Stomach smooth muscle (tissue), 2 donors: ENCODE data around the gene DHX30.
A peak's percentile ranks its signal among the peaks of the same experiment; 100 is the strongest.

Experiments used
- H3K27ac ChIP-seq: one replicate; pipeline ENCODE4 v1.7.0; 2013; ENCODE audit warnings: mild to moderate bottlenecking, low read length, inconsistent platforms
- H3K27me3 ChIP-seq, 2 donors: one replicate each; pipeline ENCODE4 v1.7.0; 2013; ENCODE audit warnings: low read length in 2 of 2; ENCODE audit not compliant: insufficient read depth in 2 of 2, control insufficient read depth in 1 of 2
- H3K36me3 ChIP-seq, 2 donors: one replicate each; pipeline ENCODE4 v1.7.0; 2013; ENCODE audit warnings: low read length in 2 of 2; ENCODE audit not compliant: control insufficient read depth in 2 of 2, insufficient read depth in 2 of 2
- H3K4me1 ChIP-seq: one replicate; pipeline ENCODE4 v1.7.0; 2013; ENCODE audit warnings: low read length; ENCODE audit not compliant: control insufficient read depth, insufficient read depth
- H3K4me3 ChIP-seq, 2 donors: one replicate each; pipeline ENCODE4 v1.7.0; 2013; ENCODE audit warnings: low read length in 2 of 2
- H3K9ac ChIP-seq, 2 donors: one replicate each; pipeline ENCODE4 v1.7.0; 2013; ENCODE audit warnings: low read length in 2 of 2, mild to moderate bottlenecking in 1 of 2
- H3K9me3 ChIP-seq, 2 donors: one replicate each; pipeline ENCODE4 v1.7.0; 2013; ENCODE audit warnings: low read length in 2 of 2; ENCODE audit not compliant: control insufficient read depth in 2 of 2
- donor health status: healthy.
- donor health status: Pancreatic carcinoma.

Gene DHX30

DNA sequence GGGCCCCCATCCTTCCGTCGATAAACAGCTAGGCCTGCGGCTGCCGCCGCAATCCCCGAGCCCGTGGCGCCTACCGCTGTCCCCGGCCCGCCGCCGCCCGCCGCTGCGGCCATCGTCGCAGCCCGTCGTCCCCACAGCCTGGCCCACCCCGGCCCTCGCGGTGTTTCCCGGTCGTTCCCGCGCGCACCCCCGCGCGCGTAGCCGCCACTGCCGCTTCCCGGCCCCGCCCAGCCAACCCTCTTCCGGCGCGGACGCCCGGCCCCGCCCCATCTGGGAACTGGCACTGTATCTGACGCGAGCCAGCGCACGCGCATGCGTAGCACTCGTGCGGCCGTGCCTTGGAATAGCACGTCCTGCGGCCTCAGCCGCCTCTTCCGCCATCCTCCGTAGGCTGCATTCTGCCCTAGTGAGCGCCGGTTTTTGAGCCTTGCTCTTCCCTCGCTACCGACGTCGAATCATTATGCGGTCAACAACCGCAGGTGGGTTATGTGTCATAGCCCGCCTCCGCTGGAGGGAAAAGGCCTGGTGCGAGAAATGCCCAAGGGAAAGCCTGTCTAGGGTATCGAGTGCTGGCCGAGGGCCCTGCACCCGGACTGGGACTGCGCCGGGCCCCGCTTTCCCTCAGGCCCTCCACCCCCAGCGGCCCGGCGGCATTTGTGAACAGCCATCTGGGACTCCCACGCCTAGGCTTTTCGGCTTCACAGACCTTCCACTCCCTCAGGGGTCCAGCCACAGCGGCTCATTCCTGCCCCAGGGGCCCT lies 21.1 kb upstream of the DHX30 start, which contains the start of gene SMARCC1:
Gene SMARCC1 (minus strand): TSS at position 209 of the 761 bp plus-strand sequence. CDS start 96 bp downstream, at position 113.
- peak within 1 kb of the TSS; percentile 97 to 98 for H3K9ac ChIP-seq
- H3K36me3 ChIP-seq: no peaks in the 10 kb centered on the region
- peak within 1 kb of the TSS; percentile 93 to 95 for H3K4me3 ChIP-seq
- H3K4me1 ChIP-seq: peaks cover 22% of the 10 kb centered on the region
- H3K27ac ChIP-seq: peak within 1 kb of the TSS; percentile 95
- no peaks in the 10 kb centered on the region for H3K27me3 ChIP-seq
- no peaks in the 10 kb centered on the region for H3K9me3 ChIP-seq

- Histone ChIP-seq H3K27ac (peak overlapping the region; percentile 95), H3K36me3 (no peaks in the 10 kb centered on the region), H3K9ac (peak overlapping the region; percentile 97 to 98), H3K4me1 (peaks cover 22% of the 10 kb centered on the region), H3K27me3 (no peaks in the 10 kb centered on the region), H3K9me3 (no peaks in the 10 kb centered on the region), H3K4me3 (peak overlapping the region; percentile 93 to 95)
Measured at GRCh38 chr3:47782446-47783308, 20.3 kb upstream of the DHX30 start.

GRCh38 chr3:47783673-47784072 lies 19.3 kb upstream of the DHX30 start:
- no peak overlapping the region for H3K9ac ChIP-seq
- no peak overlapping the region for H3K4me3 ChIP-seq
- H3K9me3 ChIP-seq: no peaks in the 10 kb centered on the region
- no peak overlapping the region for H3K27ac ChIP-seq
- H3K27me3 ChIP-seq: no peaks in the 10 kb centered on the region
- no peaks in the 10 kb centered on the region for H3K36me3 ChIP-seq
- H3K4me1 ChIP-seq: peaks cover 19% of the 10 kb centered on the region

GRCh38 chr3:47791193-47791855 lies 11.6 kb upstream of the DHX30 start:
- Histone ChIP-seq H3K4me1 (peaks cover 2% of the 10 kb centered on the region), H3K27ac (no peak overlapping the region), H3K27me3 (no peaks in the 10 kb centered on the region), H3K4me3 (no peak overlapping the region), H3K9me3 (no peaks in the 10 kb centered on the region), H3K36me3 (no peaks in the 10 kb centered on the region), H3K9ac (no peak overlapping the region)

DNA sequence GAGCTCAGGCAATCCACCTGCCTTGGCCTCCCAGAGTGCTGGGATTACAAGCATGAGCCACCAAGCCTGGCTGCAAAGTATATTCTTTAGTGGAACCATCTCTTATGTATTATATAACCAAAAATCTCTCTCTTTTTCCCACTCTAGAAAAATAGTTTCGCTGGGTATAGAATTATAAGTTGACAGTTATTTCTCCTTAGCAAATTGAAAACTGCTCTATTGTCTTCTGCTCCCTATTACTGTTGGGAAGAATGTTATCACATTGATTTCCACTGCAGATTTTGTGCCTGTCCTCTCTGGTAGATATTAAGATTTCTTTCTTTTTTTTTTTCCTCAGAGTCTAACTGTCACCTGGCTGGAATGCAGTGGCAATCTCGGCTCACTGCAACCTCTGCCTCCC lies 10.2 kb upstream of the DHX30 start:
- no peaks in the 10 kb centered on the region for H3K36me3 ChIP-seq
- H3K27ac ChIP-seq: no peak overlapping the region
- no peaks in the 10 kb centered on the region for H3K9me3 ChIP-seq
- peaks cover 2% of the 10 kb centered on the region for H3K4me1 ChIP-seq
- no peaks in the 10 kb centered on the region for H3K27me3 ChIP-seq
- H3K4me3 ChIP-seq: no peak overlapping the region
- H3K9ac ChIP-seq: no peak overlapping the region

- no peak overlapping the region for H3K27ac ChIP-seq
- H3K9ac ChIP-seq: no peak overlapping the region
- no peaks in the 10 kb centered on the region for H3K27me3 ChIP-seq
- no peaks in the 10 kb centered on the region for H3K4me1 ChIP-seq
- no peak overlapping the region for H3K4me3 ChIP-seq
- H3K9me3 ChIP-seq: no peaks in the 10 kb centered on the region
- no peaks in the 10 kb centered on the region for H3K36me3 ChIP-seq
Measured at GRCh38 chr3:47794544-47794943, 8.4 kb upstream of the DHX30 start.

DNA sequence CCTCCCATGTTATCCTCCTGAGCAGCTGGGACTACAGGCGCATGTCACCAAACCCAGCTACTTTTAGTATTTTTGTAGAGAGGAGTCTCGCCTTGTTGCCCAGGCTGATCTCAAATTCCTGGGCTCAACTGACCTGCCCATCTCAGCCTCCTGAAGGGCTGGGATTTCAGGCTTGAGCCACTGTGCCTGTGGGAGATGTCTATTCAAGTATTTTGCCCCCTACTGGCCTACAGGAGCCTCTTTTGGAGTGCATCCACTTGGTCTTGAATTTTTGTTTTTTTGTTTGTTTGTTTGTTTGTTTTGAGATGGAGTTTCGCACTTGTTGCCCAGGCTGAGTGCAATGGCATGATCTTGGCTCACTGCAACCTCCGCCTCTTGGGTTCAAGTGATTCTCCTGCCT lies 3.2 kb upstream of the DHX30 start:
- Histone ChIP-seq H3K9ac (no peak overlapping the region), H3K4me3 (no peak overlapping the region), H3K4me1 (peaks cover 26% of the 10 kb centered on the region), H3K9me3 (no peaks in the 10 kb centered on the region), H3K36me3 (no peaks in the 10 kb centered on the region), H3K27me3 (no peaks in the 10 kb centered on the region), H3K27ac (no peak overlapping the region)

- Histone ChIP-seq H3K27me3 (no peaks in the 10 kb centered on the region), H3K27ac (peak overlapping the region; percentile 91), H3K4me3 (peak overlapping the region; percentile 89), H3K9me3 (no peaks in the 10 kb centered on the region), H3K9ac (peak overlapping the region; percentile 87 to 94), H3K4me1 (peaks cover 26% of the 10 kb centered on the region), H3K36me3 (peaks cover 2 to 5% of the 10 kb centered on the region in 2 donors)
Measured at GRCh38 chr3:47803480-47804025, 615 bp downstream of the DHX30 start.

DNA sequence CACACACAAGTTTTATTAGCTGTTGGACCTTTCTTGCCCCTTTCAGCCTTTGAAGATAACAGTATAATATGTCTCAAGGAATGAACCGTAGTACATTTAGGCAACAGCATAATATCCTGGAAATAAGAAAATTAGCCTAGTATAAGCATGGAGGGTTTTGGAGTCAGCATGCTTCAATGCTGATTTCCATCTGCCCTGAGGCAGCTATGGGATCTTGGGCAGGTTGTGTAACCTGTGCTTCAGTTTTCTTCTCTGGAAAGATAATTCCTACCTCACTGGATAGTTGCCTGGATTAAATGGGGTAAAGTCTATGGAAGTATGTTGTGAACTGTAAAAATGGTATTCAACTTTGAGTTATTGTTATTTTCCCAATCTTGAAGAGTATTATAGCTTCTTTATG lies 1.6 kb downstream of the DHX30 start:
- Histone ChIP-seq H3K27ac (no peak overlapping the region), H3K4me3 (no peak overlapping the region), H3K9ac (peak overlapping the region in 1 of 2 donors; percentile 49), H3K27me3 (no peaks in the 10 kb centered on the region), H3K9me3 (no peaks in the 10 kb centered on the region), H3K36me3 (peaks cover 2 to 5% of the 10 kb centered on the region in 2 donors), H3K4me1 (peaks cover 26% of the 10 kb centered on the region)

DNA sequence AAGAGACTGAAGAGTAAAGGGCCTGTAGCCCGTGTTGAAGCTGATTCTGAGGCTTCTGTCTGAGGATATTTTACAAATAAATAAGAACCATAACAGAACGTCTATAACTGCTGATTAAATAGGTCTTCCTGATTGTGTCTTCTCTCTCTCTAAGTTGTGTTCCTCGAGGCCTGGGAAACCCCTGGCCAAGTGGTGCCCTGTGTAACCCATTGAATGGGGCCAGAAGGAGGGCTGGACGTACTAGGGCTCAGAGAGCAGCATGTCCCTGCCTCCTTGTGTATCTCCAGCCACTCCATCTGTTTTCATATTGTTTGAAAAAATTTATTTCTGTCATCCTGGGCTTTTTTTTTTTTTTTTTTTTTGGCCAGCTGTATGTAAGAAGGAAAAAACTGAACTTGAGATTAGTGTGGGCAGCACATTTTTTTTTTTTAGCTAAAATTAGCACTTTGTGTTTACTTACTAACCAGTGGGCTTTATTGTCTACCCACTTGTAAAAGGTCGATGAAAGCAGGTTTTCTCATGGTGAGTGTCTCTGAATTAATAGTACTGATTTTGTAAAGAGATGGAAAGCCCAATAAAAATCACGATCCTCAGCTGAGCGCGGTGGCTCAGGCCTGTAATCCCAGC lies 10.7 kb downstream of the DHX30 start:
- peaks cover 37 to 38% of the 10 kb centered on the region in 2 donors for H3K36me3 ChIP-seq
- H3K27me3 ChIP-seq: no peaks in the 10 kb centered on the region
- H3K27ac ChIP-seq: no peak overlapping the region
- H3K9me3 ChIP-seq: no peaks in the 10 kb centered on the region
- H3K9ac ChIP-seq: no peak overlapping the region
- no peak overlapping the region for H3K4me3 ChIP-seq
- H3K4me1 ChIP-seq: no peaks in the 10 kb centered on the region
